CD4-positive, alpha-beta T cell (primary cell): ENCODE measurements around the gene MAP3K5. TPM values are rescaled to one million over a fixed set of nuclear protein-coding genes. Genes with fewer than 3 reads are reported as not detected.

Source experiments
- ATAC-seq: fragments of 200-7000 bp; cut with Tn5 transposase; one replicate; pipeline ENCODE4 v1.10.0; 2022; ENCODE audit warnings: mild to moderate bottlenecking; ENCODE audit not compliant: poor library complexity
- CTCF ChIA-PET: fragments of 350-600 bp; sonication (Branson Sonifier 250); formaldehyde crosslinking; loops from one replicate; lab custom pipeline; 2021; ENCODE audit warnings: antibody characterized with exemption, inconsistent platforms; lab: Charles Lee
- POLR2A ChIA-PET: fragments of 350-600 bp; sonication (Branson Sonifier 250); formaldehyde crosslinking; loops from one replicate; lab custom pipeline; 2021; ENCODE audit warnings: antibody characterized with exemption, inconsistent platforms; lab: Charles Lee
- DNase-seq, 14 experiments: peaks; one replicate each; pipeline ENCODE4 v3.0.0-alpha.2; 2013 to 2020; ENCODE audit warnings: mixed read lengths in 2 of 14
- H3K27ac ChIP-seq, 2 donors: one replicate each; pipeline versions ENCODE4 v1.5.1 to v1.7.0; 2013; ENCODE audit warnings: low read length in 2 of 2, low read depth in 1 of 2, mild to moderate bottlenecking in 1 of 2
- H3K27me3 ChIP-seq, 2 experiments: 1 replicate in 1 of 2; 2 replicates in 1 of 2; pipeline versions ENCODE4 v1.6.1 to v1.7.0; 2013; ENCODE audit warnings: low read length in 2 of 2, control low read depth in 1 of 2, mild to moderate bottlenecking in 1 of 2, moderate library complexity in 1 of 2; ENCODE audit not compliant: insufficient read depth in 2 of 2, control insufficient read depth in 1 of 2
- H3K36me3 ChIP-seq: one replicate; pipeline ENCODE4 v1.6.1; 2013; ENCODE audit warnings: low read length, control low read depth; ENCODE audit not compliant: insufficient read depth
- H3K4me1 ChIP-seq: one replicate; pipeline ENCODE4 v1.6.1; 2013; ENCODE audit warnings: low read length, control low read depth; ENCODE audit not compliant: insufficient read depth
- H3K4me3 ChIP-seq: one replicate; pipeline ENCODE4 v1.5.1; 2013; ENCODE audit warnings: mild to moderate bottlenecking, low read length, moderate library complexity
- H3K9me3 ChIP-seq, 2 experiments: 1 replicate in 1 of 2; 2 replicates in 1 of 2; pipeline versions ENCODE4 v1.6.1 to v1.7.0; 2013; ENCODE audit warnings: low read length in 2 of 2, mild to moderate bottlenecking in 2 of 2, control low read depth in 1 of 2, moderate library complexity in 1 of 2; ENCODE audit not compliant: control insufficient read depth in 1 of 2, insufficient read depth in 1 of 2
- H3K27ac Mint-ChIP-seq: one replicate; pipeline ENCODE4 v1.8.0; 2020; ENCODE audit warnings: mixed read lengths
- H3K27me3 Mint-ChIP-seq: one replicate; pipeline ENCODE4 v1.8.0; 2021; ENCODE audit warnings: mixed read lengths
- H3K36me3 Mint-ChIP-seq: one replicate; pipeline ENCODE4 v1.8.0; 2021; ENCODE audit warnings: low read depth, mixed read lengths
- H3K4me1 Mint-ChIP-seq: one replicate; pipeline ENCODE4 v1.8.0; 2021; ENCODE audit warnings: low read depth, mixed read lengths
- H3K4me3 Mint-ChIP-seq: one replicate; pipeline ENCODE4 v1.8.0; 2020; ENCODE audit warnings: mild to moderate bottlenecking, mixed read lengths
- H3K9me3 Mint-ChIP-seq: one replicate; pipeline ENCODE4 v1.8.0; 2020; ENCODE audit warnings: mixed read lengths
- CTCF ChIP-seq: fragments of 200-600 bp; IDR thresholded peaks from one replicate; pipeline ENCODE4 v1.8.0; 2022; ENCODE audit warnings: antibody characterized with exemption, mild to moderate bottlenecking
- intact Hi-C, 2 experiments: fragments of 100-400 bp; cut with DNase I in 1 of 2; cut with micrococcal nuclease in 1 of 2; formaldehyde crosslinking; loops; one replicate each; pipeline versions ENCODE4 v1.15.1 to v1.9.0; 2023 to 2025; cut with DNase I, micrococcal nuclease
- total RNA-seq, 174 experiments: library from RNA in 2 of 174; stranded (reverse) in 2 of 174; gene quantifications; one replicate each; pipeline ENCODE4 v1.2.3 and lab custom pipeline; 2021 to 2026

The MAP3K5 gene
- total RNA-seq, 2 experiments from 2014 or later, result 12.9 to 14.1 TPM

- H3K36me3 Mint-ChIP-seq, result no peaks in the 10 kb centered on the region
- ATAC-seq (no peak), DNase-seq (no peak)
- Histone ChIP-seq H3K9me3 (no peaks in the 10 kb centered on the region), H3K27me3 (no peaks in the 10 kb centered on the region), H3K4me3 (no peak overlapping the region), H3K27ac (no peak overlapping the region), H3K36me3 (no peaks in the 10 kb centered on the region), H3K4me1 (peaks cover 19% of the 10 kb centered on the region)
- no peaks in the 10 kb centered on the region for H3K9me3 Mint-ChIP-seq
- POLR2A ChIA-PET, result interaction anchor here (0.9 to 3.8 kb wide), 4 partner anchors 12 to 52 kb away, joined by 3 to 41 read pairs (median 3); partner anchors contain the start of gene MAP3K5
- H3K4me3 Mint-ChIP-seq, result no peak overlapping the region
- peaks cover 32% of the 10 kb centered on the region for H3K4me1 Mint-ChIP-seq
- CTCF ChIA-PET, result interaction anchor here (1.1 to 5.2 kb wide), 3 partner anchors 19 to 52 kb away, joined by 3 to 52 read pairs (median 3); partner anchors contain the start of gene MAP3K5
- no peaks in the 10 kb centered on the region for H3K27me3 Mint-ChIP-seq
- no peak for TF ChIP-seq CTCF
- H3K27ac Mint-ChIP-seq, result no peak overlapping the region
- intact Hi-C loops, result no loop called here
Observed at GRCh38 chr6:136740050-136740974, 52.0 kb downstream of the MAP3K5 start.

- POLR2A ChIA-PET, result interaction anchor here (1.1 to 3.8 kb wide), 3 partner anchors 14 to 52 kb away, joined by 3 to 41 read pairs (median 4); partner anchors contain the start of gene MAP3K5
- peak; percentile 40 for TF ChIP-seq CTCF
- Histone ChIP-seq H3K4me3 (no peak overlapping the region), H3K27ac (no peak overlapping the region), H3K4me1 (peaks cover 18% of the 10 kb centered on the region), H3K36me3 (no peaks in the 10 kb centered on the region), H3K27me3 (no peaks in the 10 kb centered on the region), H3K9me3 (no peaks in the 10 kb centered on the region)
- ATAC-seq (no peak), DNase-seq (peak in 2 of 14 experiments; percentile 28 to 40)
- Mint-ChIP-seq H3K27ac (no peak overlapping the region), H3K4me1 (peaks cover 30% of the 10 kb centered on the region), H3K36me3 (no peaks in the 10 kb centered on the region), H3K9me3 (no peaks in the 10 kb centered on the region), H3K4me3 (no peak overlapping the region), H3K27me3 (no peaks in the 10 kb centered on the region)
- intact Hi-C loops, result no loop called here
- CTCF ChIA-PET, result interaction anchor here (1.1 to 5.2 kb wide), 2 partner anchors 47 to 53 kb away, joined by 3 to 52 read pairs; partner anchors contain the start of gene MAP3K5
Observed at GRCh38 chr6:136739501-136739900, 52.8 kb downstream of the MAP3K5 start.

DNA sequence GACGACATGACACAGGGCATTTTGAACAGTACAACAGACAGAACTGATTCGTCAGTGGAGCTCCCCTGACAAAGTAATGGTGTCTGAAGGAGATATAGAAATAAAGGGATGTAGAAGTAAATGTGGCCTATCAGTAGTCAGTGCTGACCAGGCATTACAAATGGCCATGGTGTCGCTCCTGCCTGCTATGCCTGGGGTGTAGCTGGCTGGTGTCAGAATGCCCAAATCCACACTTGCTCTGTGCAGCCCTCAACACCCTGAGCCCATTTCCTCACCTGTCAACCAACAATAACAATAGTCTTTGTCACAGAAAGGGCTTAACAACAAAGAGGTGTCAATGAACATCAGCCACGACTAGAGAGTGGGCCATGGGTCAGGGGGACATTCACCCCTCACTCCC is 53.2 kb downstream of the MAP3K5 start:
- H3K4me3 ChIP-seq, result no peak overlapping the region
- H3K36me3 ChIP-seq, result no peaks in the 10 kb centered on the region
- no peak overlapping the region for H3K27ac Mint-ChIP-seq
- DNase-seq, result no peak
- no peak overlapping the region for H3K27ac ChIP-seq
- H3K4me3 Mint-ChIP-seq, result no peak overlapping the region
- TF ChIP-seq CTCF, result no peak
- POLR2A ChIA-PET, result interaction anchor here (1.1 to 3.8 kb wide), 3 partner anchors 14 to 53 kb away, joined by 3 to 41 read pairs (median 4); partner anchors contain the start of gene MAP3K5
- intact Hi-C loops, result no loop called here
- H3K9me3 ChIP-seq, result no peaks in the 10 kb centered on the region
- no peaks in the 10 kb centered on the region for H3K27me3 ChIP-seq
- no peak for ATAC-seq
- no peaks in the 10 kb centered on the region for H3K27me3 Mint-ChIP-seq
- CTCF ChIA-PET, result interaction anchor here (5.2 kb wide), 1 partner anchor 53 kb away, joined by 52 read pairs; the partner anchor contains the start of gene MAP3K5
- peaks cover 28% of the 10 kb centered on the region for H3K4me1 Mint-ChIP-seq
- no peaks in the 10 kb centered on the region for H3K36me3 Mint-ChIP-seq
- H3K4me1 ChIP-seq, result peaks cover 18% of the 10 kb centered on the region
- no peaks in the 10 kb centered on the region for H3K9me3 Mint-ChIP-seq
